HG03159 (cell line): ENCODE results near the gene UNC5A.

Experiments used
- ATAC-seq: cut with Tn5 transposase; IDR thresholded peaks from one replicate; pipeline ENCODE4 v1.9.1; 2021; ENCODE audit warnings: mild to moderate bottlenecking, moderate library complexity; ENCODE audit not compliant: unreplicated experiment

UNC5A gene

GRCh38 chr5:176890455-176891330, 80.3 kb downstream of the UNC5A start:
- ATAC-seq = no peak

- ATAC-seq = no peak
These were observed 81.1 kb downstream of the UNC5A start for GRCh38 chr5:176891331-176891958.

- ATAC-seq = no peak
These were observed 82.3 kb downstream of the UNC5A start for GRCh38 chr5:176892663-176893062.

- no peak for ATAC-seq
These were observed 83.9 kb downstream of the UNC5A start for GRCh38 chr5:176894298-176894697.

GRCh38 chr5:176895831-176896230, 85.5 kb downstream of the UNC5A start:
- no peak for ATAC-seq

- no peak for ATAC-seq
These were observed 86.9 kb downstream of the UNC5A start for GRCh38 chr5:176897263-176897662.

GRCh38 chr5:176899296-176899891, 89.0 kb downstream of the UNC5A start, which contains the start of gene HK3:
HK3 (minus strand) TSS chr5:176899346; CDS start chr5:176896159, 3,187 bp downstream.
- no peak for ATAC-seq

- ATAC-seq = no peak
These were observed 89.8 kb downstream of the UNC5A start for GRCh38 chr5:176899946-176900779.

GRCh38 chr5:176900780-176901204, 90.4 kb downstream of the UNC5A start:
- no peak for ATAC-seq

GRCh38 chr5:176901260-176902101, 91.1 kb downstream of the UNC5A start:
- ATAC-seq = peak; percentile 62

- ATAC-seq = peak; percentile 8
These were observed 91.9 kb downstream of the UNC5A start for GRCh38 chr5:176902102-176902814.

- no peak for ATAC-seq
These were observed 92.7 kb downstream of the UNC5A start for GRCh38 chr5:176902911-176903664.

GRCh38 chr5:176904276-176904675, 93.9 kb downstream of the UNC5A start:
- no peak for ATAC-seq

GRCh38 chr5:176906126-176906525, 95.8 kb downstream of the UNC5A start:
- no peak for ATAC-seq

GRCh38 chr5:176906796-176907195, 96.4 kb downstream of the UNC5A start:
- ATAC-seq = no peak

- ATAC-seq = no peak
These were observed 98.5 kb downstream of the UNC5A start for GRCh38 chr5:176908675-176909368.

- ATAC-seq = no peak
These were observed 101.8 kb downstream of the UNC5A start for GRCh38 chr5:176912115-176912514.

GRCh38 chr5:176915906-176916305, 105.5 kb downstream of the UNC5A start:
- no peak for ATAC-seq
